NCI-H82 treated with DMSO at 0.1 percent for 48 hours (cell line): ENCODE data around the gene C1orf174.
A peak's percentile ranks its signal among the peaks of the same experiment; 100 is the strongest.

Experiments used
- DNase-seq: peaks from one replicate; lab custom pipeline; 2025; ENCODE audit not compliant: unreplicated experiment; lab: John Stamatoyannopoulos, UW

C1orf174 gene

GRCh38 chr1:3879099-3879498 is 21.0 kb downstream of the C1orf174 start:
- no peak for DNase-seq

- no peak for DNase-seq
These were observed 23.4 kb downstream of the C1orf174 start for GRCh38 chr1:3876716-3877115.

- no peak for DNase-seq
These were observed 25.3 kb downstream of the C1orf174 start for GRCh38 chr1:3874736-3875135.

GRCh38 chr1:3872546-3872945 is 27.5 kb downstream of the C1orf174 start:
- DNase-seq = no peak

GRCh38 chr1:3871451-3871805 is 28.6 kb downstream of the C1orf174 start:
- DNase-seq = no peak

GRCh38 chr1:3869751-3870301 is 30.2 kb downstream of the C1orf174 start:
- DNase-seq = peak; percentile 38

- no peak for DNase-seq
These were observed 31.5 kb downstream of the C1orf174 start for GRCh38 chr1:3868464-3869006.

GRCh38 chr1:3865606-3866160 is 34.4 kb downstream of the C1orf174 start:
- no peak for DNase-seq

- peak; percentile 48 for DNase-seq
These were observed 35.2 kb downstream of the C1orf174 start for GRCh38 chr1:3864884-3865283.

- DNase-seq = no peak
These were observed 36.7 kb downstream of the C1orf174 start for GRCh38 chr1:3863231-3863935.

- no peak for DNase-seq
These were observed 41.7 kb downstream of the C1orf174 start for GRCh38 chr1:3858231-3858981.

- DNase-seq = no peak
These were observed 42.3 kb downstream of the C1orf174 start for GRCh38 chr1:3857791-3858129.

GRCh38 chr1:3856923-3857790 is 42.9 kb downstream of the C1orf174 start, which contains the start of the genes CEP104 and DFFB:
TSS of gene CEP104 (minus strand) at chr1:3857211. CDS start at chr1:3852407, 4,804 bp downstream.
TSS of gene DFFB (plus strand) at chr1:3857476. CDS start at chr1:3857604, 128 bp downstream.
- DNase-seq = peak; percentile 87

- DNase-seq = no peak
These were observed 47.2 kb downstream of the C1orf174 start for GRCh38 chr1:3852711-3853485.

GRCh38 chr1:3852091-3852490 is 48.0 kb downstream of the C1orf174 start:
- no peak for DNase-seq

GRCh38 chr1:3851292-3851691 is 48.8 kb downstream of the C1orf174 start:
- DNase-seq = no peak

- DNase-seq = no peak
These were observed 49.2 kb downstream of the C1orf174 start for GRCh38 chr1:3850857-3851256.

GRCh38 chr1:3847081-3847480 is 53.0 kb downstream of the C1orf174 start:
- no peak for DNase-seq

GRCh38 chr1:3846541-3846940 is 53.5 kb downstream of the C1orf174 start:
- no peak for DNase-seq

GRCh38 chr1:3842912-3843311 is 57.2 kb downstream of the C1orf174 start:
- DNase-seq = no peak
